ENCODE data around the gene SLC66A3.

- TF ChIP-seq, protein P1, sequence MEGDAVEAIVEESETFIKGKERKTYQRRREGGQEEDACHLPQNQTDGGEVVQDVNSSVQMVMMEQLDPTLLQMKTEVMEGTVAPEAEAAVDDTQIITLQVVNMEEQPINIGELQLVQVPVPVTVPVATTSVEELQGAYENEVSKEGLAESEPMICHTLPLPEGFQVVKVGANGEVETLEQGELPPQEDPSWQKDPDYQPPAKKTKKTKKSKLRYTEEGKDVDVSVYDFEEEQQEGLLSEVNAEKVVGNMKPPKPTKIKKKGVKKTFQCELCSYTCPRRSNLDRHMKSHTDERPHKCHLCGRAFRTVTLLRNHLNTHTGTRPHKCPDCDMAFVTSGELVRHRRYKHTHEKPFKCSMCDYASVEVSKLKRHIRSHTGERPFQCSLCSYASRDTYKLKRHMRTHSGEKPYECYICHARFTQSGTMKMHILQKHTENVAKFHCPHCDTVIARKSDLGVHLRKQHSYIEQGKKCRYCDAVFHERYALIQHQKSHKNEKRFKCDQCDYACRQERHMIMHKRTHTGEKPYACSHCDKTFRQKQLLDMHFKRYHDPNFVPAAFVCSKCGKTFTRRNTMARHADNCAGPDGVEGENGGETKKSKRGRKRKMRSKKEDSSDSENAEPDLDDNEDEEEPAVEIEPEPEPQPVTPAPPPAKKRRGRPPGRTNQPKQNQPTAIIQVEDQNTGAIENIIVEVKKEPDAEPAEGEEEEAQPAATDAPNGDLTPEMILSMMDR (IDR thresholded peaks at IDR 0.05), result no peak
- no peak for TF ChIP-seq POLR2A (IDR thresholded peaks at IDR 0.05)
These were observed 27.5 kb upstream of the SLC66A3 start for GRCh38 chr2:11127761-11128160.
